ENCODE measurements around the gene PLCD1. TPM values are rescaled to one million over a fixed set of nuclear protein-coding genes. Genes with fewer than 3 reads are reported as not detected.

Gene PLCD1
- total RNA-seq, 1 experiment from 2014 or later, result 27.1 TPM

DNA sequence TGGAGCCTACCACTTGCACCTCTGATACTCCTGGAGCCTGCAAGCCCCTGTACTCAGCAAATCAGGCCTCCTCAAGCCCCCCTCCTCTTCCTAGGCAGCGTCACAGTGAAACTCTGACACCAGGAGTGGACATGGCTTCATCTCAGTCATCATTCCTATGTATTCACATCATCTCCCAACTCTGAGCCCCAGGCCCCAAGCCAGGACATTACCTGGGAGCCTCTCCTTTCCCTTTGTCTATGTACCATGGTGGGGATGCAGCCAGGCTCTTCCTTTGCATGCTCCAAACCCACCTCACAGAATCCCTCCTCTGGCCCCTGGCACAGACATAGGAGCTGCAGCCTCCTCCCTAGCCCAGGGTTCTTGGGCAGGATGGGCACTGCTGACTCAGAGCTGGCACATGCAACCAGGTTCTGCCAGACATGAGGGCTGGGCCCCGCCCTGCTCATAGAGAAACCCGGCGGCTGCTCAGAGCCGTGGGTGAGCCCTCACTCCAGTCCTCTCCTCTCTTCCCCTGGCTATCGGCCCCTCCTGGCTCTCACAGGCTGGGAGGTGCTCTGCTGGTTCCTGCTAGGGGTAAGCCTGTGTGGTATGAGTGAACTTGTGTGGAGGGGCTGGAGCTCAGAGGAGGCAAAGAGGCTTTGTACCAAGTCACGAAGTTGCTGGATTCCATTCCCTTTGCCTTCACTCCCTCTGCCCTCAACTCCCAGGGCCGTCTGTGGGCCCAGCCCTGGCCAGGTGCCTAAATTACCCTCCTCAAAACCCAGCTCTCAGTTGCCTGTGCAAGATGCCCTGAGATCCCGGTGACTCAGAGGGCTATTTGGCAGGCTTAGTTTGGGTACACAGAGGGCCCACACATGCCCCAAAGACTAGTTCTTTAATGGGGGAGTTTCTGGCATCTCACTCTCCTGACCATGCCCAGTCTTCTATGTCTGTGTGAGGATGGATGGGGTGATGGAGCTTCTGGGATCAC lies 1.9 kb upstream of the PLCD1 start:
- peaks cover 5% of the 10 kb centered on the region for H3K23me2 ChIP-seq (ENCODE audit: insufficient read length, low read depth, low read length, poor library complexity, severe bottlenecking)
- H3K56ac ChIP-seq (ENCODE audit: insufficient read length, low read depth, low read length), result no peak overlapping the region
- H2BK12ac ChIP-seq (ENCODE audit: insufficient read length, low read depth, low read length), result no peak overlapping the region
- no peak overlapping the region for H3K14ac ChIP-seq (ENCODE audit: insufficient read depth, low read length)
- DNase-seq, result no peak
- no peak overlapping the region for H2BK120ac ChIP-seq (ENCODE audit: low read depth, low read length, poor library complexity, severe bottlenecking)
- no peak overlapping the region for H4K5ac ChIP-seq (ENCODE audit: insufficient read length, low read depth, low read length)
- no peak overlapping the region for H2AK5ac ChIP-seq (ENCODE audit: insufficient read length, low read length)
- H2AFZ ChIP-seq (ENCODE audit: low read length), result no peak overlapping the region
- Mint-ChIP-seq H3K4me3 (peak overlapping the region in 1 of 2 experiments; percentile 63; a peak in 3 of 5 replicates), H3K9me3 (no peaks in the 10 kb centered on the region; a peak in 1 of 5 replicates), H3K4me1 (peaks cover 3 to 10% of the 10 kb centered on the region in 2 experiments), H3K36me3 (ENCODE audit: insufficient read depth in 1 of 3, low read depth in 3 of 3) (no peaks in the 10 kb centered on the region; a peak in 2 of 7 replicates), H3K27ac (no peak overlapping the region), H3K27me3 (ENCODE audit: low read depth) (peaks cover 58% of the 10 kb centered on the region)
- H3T11ph ChIP-seq (ENCODE audit: low read length), result no peak overlapping the region
- H4K20me1 ChIP-seq (ENCODE audit: control insufficient read depth, insufficient read depth, insufficient read length), result no peaks in the 10 kb centered on the region
- H3K79me1 ChIP-seq (ENCODE audit: insufficient read depth, low read depth, low read length, poor library complexity, severe bottlenecking), result no peaks in the 10 kb centered on the region
- no peak overlapping the region for H3K18ac ChIP-seq (ENCODE audit: insufficient read length, low read depth, low read length)
- H2BK15ac ChIP-seq (ENCODE audit: low read depth, low read length), result no peak overlapping the region
- no peak overlapping the region for H3K4ac ChIP-seq (ENCODE audit: low read depth, low read length)
- peaks cover 19% of the 10 kb centered on the region; the same call in 1 of the 2 replicates for H3K27me3 ChIP-seq (ENCODE audit: insufficient read depth, low read length)
- TF ChIP-seq, protein P1, sequence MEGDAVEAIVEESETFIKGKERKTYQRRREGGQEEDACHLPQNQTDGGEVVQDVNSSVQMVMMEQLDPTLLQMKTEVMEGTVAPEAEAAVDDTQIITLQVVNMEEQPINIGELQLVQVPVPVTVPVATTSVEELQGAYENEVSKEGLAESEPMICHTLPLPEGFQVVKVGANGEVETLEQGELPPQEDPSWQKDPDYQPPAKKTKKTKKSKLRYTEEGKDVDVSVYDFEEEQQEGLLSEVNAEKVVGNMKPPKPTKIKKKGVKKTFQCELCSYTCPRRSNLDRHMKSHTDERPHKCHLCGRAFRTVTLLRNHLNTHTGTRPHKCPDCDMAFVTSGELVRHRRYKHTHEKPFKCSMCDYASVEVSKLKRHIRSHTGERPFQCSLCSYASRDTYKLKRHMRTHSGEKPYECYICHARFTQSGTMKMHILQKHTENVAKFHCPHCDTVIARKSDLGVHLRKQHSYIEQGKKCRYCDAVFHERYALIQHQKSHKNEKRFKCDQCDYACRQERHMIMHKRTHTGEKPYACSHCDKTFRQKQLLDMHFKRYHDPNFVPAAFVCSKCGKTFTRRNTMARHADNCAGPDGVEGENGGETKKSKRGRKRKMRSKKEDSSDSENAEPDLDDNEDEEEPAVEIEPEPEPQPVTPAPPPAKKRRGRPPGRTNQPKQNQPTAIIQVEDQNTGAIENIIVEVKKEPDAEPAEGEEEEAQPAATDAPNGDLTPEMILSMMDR (conservative IDR thresholded peaks at IDR 0.05), result no peak
- H3K9me3 ChIP-seq (ENCODE audit: control insufficient read depth, low read depth, low read length), result no peaks in the 10 kb centered on the region
- H4K91ac ChIP-seq (ENCODE audit: insufficient read length, low read depth, low read length), result no peak overlapping the region
- no peak overlapping the region for H3K9ac ChIP-seq (ENCODE audit: extremely low read depth, insufficient read length, low read length)
- no peak overlapping the region for H3K23ac ChIP-seq (ENCODE audit: insufficient read length, low read depth, low read length)
- no peak overlapping the region for H4K8ac ChIP-seq (replicated peaks; ENCODE audit: insufficient read length, low read depth, low read length)
- H3K27ac ChIP-seq (ENCODE audit: insufficient read length, low read depth, low read length), result no peak overlapping the region
- H3K4me2 ChIP-seq (ENCODE audit: insufficient read depth, insufficient read length, low read length), result no peak overlapping the region
- no peaks in the 10 kb centered on the region for H3K79me2 ChIP-seq (ENCODE audit: insufficient read depth, low read length)
- WGBS (ENCODE audit: extremely low coverage, insufficient read length, low lambda C conversion rate), result no CpG with 5 or more reads among the region's 9 CpGs
- H3K4me1 ChIP-seq (ENCODE audit: insufficient read depth, low read length), result no peaks in the 10 kb centered on the region
- H2BK20ac ChIP-seq (ENCODE audit: low read depth, low read length, poor library complexity, severe bottlenecking), result no peak overlapping the region
- H2BK5ac ChIP-seq (ENCODE audit: insufficient read length, low read length), result no peak overlapping the region

All from H9 (cell line).